GM12892 (cell line): ENCODE measurements around the gene GDPD4.

Experiments
- DNase-seq: peaks from one replicate; pipeline ENCODE4 v3.0.0; 2011; ENCODE audit not compliant: insufficient read length
- FAIRE-seq: peaks from 2 replicates; lab custom pipeline; 2011; peaks lifted over from hg19 to GRCh38; lab: Jason Lieb, UNC
- POLR2A ChIP-seq: IDR thresholded peaks from 2 replicates; pipeline ENCODE4 v1.6.1; 2011; ENCODE audit warnings: low read depth, low read length, control low read depth
- POLR2AphosphoS5 ChIP-seq: IDR thresholded peaks from 2 replicates; pipeline ENCODE4 v1.6.1; 2011; ENCODE audit warnings: low read depth, low read length, control low read depth
- TAF1 ChIP-seq: IDR thresholded peaks from 2 replicates; pipeline ENCODE4 v1.6.1; 2011; ENCODE audit warnings: low read depth, mild to moderate bottlenecking, control low read depth, low read length, borderline replicate concordance

Gene GDPD4

GRCh38 chr11:77289737-77290136 lies 11.7 kb downstream of the GDPD4 start:
- no peak for FAIRE-seq

GRCh38 chr11:77287615-77288273 lies 13.7 kb downstream of the GDPD4 start:
- DNase-seq (no peak), FAIRE-seq (no peak)
- TF ChIP-seq TAF1 (no peak), POLR2AphosphoS5 (no peak), POLR2A (no peak)

More at GRCh38 chr11:77289737-77290136, 11.7 kb downstream of the GDPD4 start:
- DNase-seq: no peak
- TF ChIP-seq TAF1 (no peak), POLR2AphosphoS5 (no peak), POLR2A (no peak)

GRCh38 chr11:77287136-77287535 lies 14.3 kb downstream of the GDPD4 start:
- no peak for TF ChIP-seq POLR2AphosphoS5
- TF ChIP-seq TAF1: no peak
- no peak for TF ChIP-seq POLR2A
- DNase-seq (no peak), FAIRE-seq (no peak)

GRCh38 chr11:77284476-77285468 lies 16.7 kb downstream of the GDPD4 start:
- DNase-seq: no peak
- no peak for FAIRE-seq
- no peak for TF ChIP-seq POLR2AphosphoS5
- no peak for TF ChIP-seq POLR2A
- no peak for TF ChIP-seq TAF1

GRCh38 chr11:77283101-77283500 lies 18.4 kb downstream of the GDPD4 start:
- FAIRE-seq: no peak
- TF ChIP-seq POLR2A (no peak), POLR2AphosphoS5 (no peak), TAF1 (no peak)
- DNase-seq: no peak

- FAIRE-seq (no peak), DNase-seq (no peak)
- TF ChIP-seq TAF1 (no peak), POLR2A (no peak), POLR2AphosphoS5 (no peak)
Observed at GRCh38 chr11:77278595-77279506, 22.6 kb downstream of the GDPD4 start.

GRCh38 chr11:77276271-77276670 lies 25.2 kb downstream of the GDPD4 start:
- no peak for TF ChIP-seq POLR2AphosphoS5
- no peak for TF ChIP-seq POLR2A
- TF ChIP-seq TAF1: no peak
- FAIRE-seq (no peak), DNase-seq (no peak)

GRCh38 chr11:77270921-77271320 lies 30.6 kb downstream of the GDPD4 start:
- no peak for FAIRE-seq
- TF ChIP-seq POLR2AphosphoS5 (no peak), POLR2A (no peak), TAF1 (no peak)
- DNase-seq: no peak

- TF ChIP-seq POLR2A (no peak), POLR2AphosphoS5 (no peak), TAF1 (no peak)
- FAIRE-seq (peak; percentile 42), DNase-seq (no peak)
Observed at GRCh38 chr11:77269484-77270123, 31.9 kb downstream of the GDPD4 start.

- DNase-seq (no peak), FAIRE-seq (no peak)
- no peak for TF ChIP-seq TAF1
- no peak for TF ChIP-seq POLR2AphosphoS5
- no peak for TF ChIP-seq POLR2A
Observed at GRCh38 chr11:77267962-77268361, 33.5 kb downstream of the GDPD4 start.

- TF ChIP-seq POLR2A (no peak), POLR2AphosphoS5 (no peak)
- FAIRE-seq: no peak
- DNase-seq: no peak
Observed at GRCh38 chr11:77266766-77267165, 34.7 kb downstream of the GDPD4 start.
